OCI-M1 (cell line): ENCODE measurements around the gene C13orf46.

Experiments
- DNase-seq: peaks from one replicate; lab custom pipeline; 2025; lab: John Stamatoyannopoulos, UW

Gene C13orf46

GRCh38 chr13:113970810-113971470 is 2.9 kb downstream of the C13orf46 start:
- no peak for DNase-seq

- no peak for DNase-seq
These were observed 3.8 kb downstream of the C13orf46 start for GRCh38 chr13:113969973-113970611.

- DNase-seq, result no peak
These were observed 4.4 kb downstream of the C13orf46 start for GRCh38 chr13:113969311-113969972.

- DNase-seq, result no peak
These were observed 5.2 kb downstream of the C13orf46 start for GRCh38 chr13:113968463-113969310.

GRCh38 chr13:113967729-113968462 is 6.0 kb downstream of the C13orf46 start:
- no peak for DNase-seq

- DNase-seq, result no peak
These were observed 6.6 kb downstream of the C13orf46 start for GRCh38 chr13:113967206-113967720.

- DNase-seq, result no peak
These were observed 7.7 kb downstream of the C13orf46 start for GRCh38 chr13:113965968-113966884.

GRCh38 chr13:113965383-113965874 is 8.4 kb downstream of the C13orf46 start:
- no peak for DNase-seq

- DNase-seq, result no peak
These were observed 9.5 kb downstream of the C13orf46 start for GRCh38 chr13:113964251-113964995.

- no peak for DNase-seq
These were observed 10.5 kb downstream of the C13orf46 start for GRCh38 chr13:113963376-113963775.

GRCh38 chr13:113962975-113963374 is 10.9 kb downstream of the C13orf46 start:
- DNase-seq, result no peak

- DNase-seq, result no peak
These were observed 11.5 kb downstream of the C13orf46 start for GRCh38 chr13:113962386-113962785.

- DNase-seq, result no peak
These were observed 13.5 kb downstream of the C13orf46 start for GRCh38 chr13:113960276-113960948.

- DNase-seq, result no peak
These were observed 14.7 kb downstream of the C13orf46 start for GRCh38 chr13:113959198-113959597.

- no peak for DNase-seq
These were observed 15.5 kb downstream of the C13orf46 start for GRCh38 chr13:113958373-113958772.

GRCh38 chr13:113956571-113956970 is 17.3 kb downstream of the C13orf46 start:
- DNase-seq, result no peak

- DNase-seq, result no peak
These were observed 18.2 kb downstream of the C13orf46 start for GRCh38 chr13:113955691-113956090.

- DNase-seq, result no peak
These were observed 18.6 kb downstream of the C13orf46 start for GRCh38 chr13:113955235-113955634.
